Activated CD8-positive, alpha-beta memory T cell treated with anti-CD3 and anti-CD28 coated beads for 36 hours (primary cell): ENCODE data around the gene DLGAP5. TPM values are rescaled to one million over a fixed set of nuclear protein-coding genes. Genes with fewer than 3 reads are reported as not detected.

Experiments used
- CTCF ChIA-PET: fragments of 350-600 bp; sonication (Branson Sonifier 250); formaldehyde crosslinking; loops from one replicate; lab custom pipeline; 2021; ENCODE audit warnings: antibody characterized with exemption; lab: Charles Lee
- POLR2A ChIA-PET: fragments of 350-600 bp; sonication (Branson Sonifier 250); formaldehyde crosslinking; loops from one replicate; lab custom pipeline; 2021; ENCODE audit warnings: antibody characterized with exemption; lab: Charles Lee
- total RNA-seq, 2 experiments: library from RNA; stranded (reverse); gene quantifications; one replicate each; pipeline ENCODE4 v1.2.3, GENCODE V29; 2021

DLGAP5 gene
- 10 to 100 TPM; 46.2 to 46.6 TPM for total RNA-seq

- CTCF ChIA-PET: interaction anchor here (0.6 to 1.2 kb wide), 2 partner anchors 79 to 184 kb away, joined by 3 to 4 read pairs; no protein-coding TSS in a partner anchor
- POLR2A ChIA-PET: interaction anchor here (0.5 to 1.1 kb wide), 5 partner anchors 81 to 447 kb away, joined by 3 to 6 read pairs (median 3); no protein-coding TSS in a partner anchor
Observed at GRCh38 chr14:55191203-55192053, at the start of gene DLGAP5. TSS of gene DLGAP5 (minus strand) at chr14:55191585. CDS start at chr14:55189179, 2,406 bp downstream.

GRCh38 chr14:55240526-55241178, 49.3 kb upstream of the DLGAP5 start:
- POLR2A ChIA-PET: interaction anchor here (0.7 kb wide), 1 partner anchor 169 kb away, joined by 3 read pairs; no protein-coding TSS in a partner anchor

GRCh38 chr14:55239320-55239719, 47.9 kb upstream of the DLGAP5 start:
- CTCF ChIA-PET: no interaction called here

More at GRCh38 chr14:55240526-55241178, 49.3 kb upstream of the DLGAP5 start:
- CTCF ChIA-PET: interaction anchor here (0.6 kb wide), 1 partner anchor 114 kb away, joined by 3 read pairs; no protein-coding TSS in a partner anchor

GRCh38 chr14:55238019-55238680, 46.8 kb upstream of the DLGAP5 start:
- ChIA-PET POLR2A (no interaction called here), CTCF (no interaction called here)

More at GRCh38 chr14:55239320-55239719, 47.9 kb upstream of the DLGAP5 start:
- POLR2A ChIA-PET: no interaction called here

- ChIA-PET POLR2A (no interaction called here), CTCF (no interaction called here)
Observed at GRCh38 chr14:55233591-55233990, 42.2 kb upstream of the DLGAP5 start.

GRCh38 chr14:55228261-55228660, 36.9 kb upstream of the DLGAP5 start:
- CTCF ChIA-PET: no interaction called here

GRCh38 chr14:55223364-55223763, 32.0 kb upstream of the DLGAP5 start:
- ChIA-PET POLR2A (no interaction called here), CTCF (no interaction called here)

More at GRCh38 chr14:55228261-55228660, 36.9 kb upstream of the DLGAP5 start:
- POLR2A ChIA-PET: no interaction called here

- ChIA-PET POLR2A (no interaction called here), CTCF (no interaction called here)
Observed at GRCh38 chr14:55221968-55222367, 30.6 kb upstream of the DLGAP5 start.

GRCh38 chr14:55221186-55221585, 29.8 kb upstream of the DLGAP5 start:
- POLR2A ChIA-PET: no interaction called here
- CTCF ChIA-PET: no interaction called here

- ChIA-PET POLR2A (no interaction called here), CTCF (no interaction called here)
Observed at GRCh38 chr14:55220230-55220629, 28.8 kb upstream of the DLGAP5 start.

GRCh38 chr14:55212634-55213033, 21.2 kb upstream of the DLGAP5 start:
- CTCF ChIA-PET: interaction anchor here (1.2 to 2.6 kb wide), 2 partner anchors 12 to 58 kb away, joined by 3 to 5 read pairs; no protein-coding TSS in a partner anchor
- POLR2A ChIA-PET: no interaction called here

GRCh38 chr14:55207832-55208231, 16.4 kb upstream of the DLGAP5 start:
- POLR2A ChIA-PET: no interaction called here
- CTCF ChIA-PET: no interaction called here

- POLR2A ChIA-PET: no interaction called here
- CTCF ChIA-PET: no interaction called here
Observed at GRCh38 chr14:55206175-55206693, 14.8 kb upstream of the DLGAP5 start.

GRCh38 chr14:55201219-55202101, 10.1 kb upstream of the DLGAP5 start:
- CTCF ChIA-PET: interaction anchor here (1.2 kb wide), 1 partner anchor 11 kb away, joined by 5 read pairs; no protein-coding TSS in a partner anchor
- POLR2A ChIA-PET: interaction anchor here (0.7 kb wide), 1 partner anchor 29 kb away, joined by 3 read pairs; no protein-coding TSS in a partner anchor

GRCh38 chr14:55200651-55201050, 9.3 kb upstream of the DLGAP5 start:
- CTCF ChIA-PET: interaction anchor here (1.2 kb wide), 1 partner anchor 12 kb away, joined by 5 read pairs; no protein-coding TSS in a partner anchor

GRCh38 chr14:55198749-55199148, 7.4 kb upstream of the DLGAP5 start:
- ChIA-PET POLR2A (no interaction called here), CTCF (no interaction called here)

More at GRCh38 chr14:55200651-55201050, 9.3 kb upstream of the DLGAP5 start:
- POLR2A ChIA-PET: no interaction called here

- POLR2A ChIA-PET: no interaction called here
- CTCF ChIA-PET: no interaction called here
Observed at GRCh38 chr14:55194656-55195355, 3.4 kb upstream of the DLGAP5 start.
